Neuronal stem cell (in vitro differentiated cells): ENCODE data around the gene NUDT4.

Experiments used
- DNase-seq: peaks from one replicate; pipeline ENCODE4 v3.0.0-alpha.2; 2013; ENCODE audit warnings: low spot score
- H2AFZ ChIP-seq: one replicate; pipeline ENCODE4 v1.6.1; 2013; ENCODE audit warnings: mild to moderate bottlenecking, low read length, inconsistent platforms
- H2AK5ac ChIP-seq: 2 replicates; pipeline ENCODE4 v1.6.1; 2013; ENCODE audit warnings: low read depth, mild to moderate bottlenecking, inconsistent platforms, low read length, moderate library complexity, mixed read lengths
- H2BK120ac ChIP-seq: 2 replicates; pipeline ENCODE4 v1.6.1; 2013; ENCODE audit warnings: low read depth, mild to moderate bottlenecking, inconsistent platforms, low read length, moderate library complexity, mixed read lengths
- H2BK12ac ChIP-seq: one replicate; pipeline ENCODE4 v1.6.1; 2013; ENCODE audit warnings: low read length, inconsistent platforms
- H2BK15ac ChIP-seq: 2 replicates; pipeline ENCODE4 v1.6.1; 2013; ENCODE audit warnings: mild to moderate bottlenecking, low read length, inconsistent platforms, mixed read lengths
- H2BK5ac ChIP-seq: one replicate; pipeline ENCODE4 v1.6.1; 2013; ENCODE audit warnings: inconsistent platforms, mild to moderate bottlenecking, low read length, moderate library complexity
- H3K14ac ChIP-seq: one replicate; pipeline ENCODE4 v1.6.1; 2013; ENCODE audit warnings: low read length, inconsistent platforms
- H3K18ac ChIP-seq: 2 replicates; pipeline ENCODE4 v1.6.1; 2013; ENCODE audit warnings: low read length, inconsistent platforms
- H3K23ac ChIP-seq: 2 replicates; pipeline ENCODE4 v1.6.1; 2013; ENCODE audit warnings: low read depth, mild to moderate bottlenecking, mixed read lengths, low read length, inconsistent platforms; ENCODE audit not compliant: poor library complexity
- H3K27ac ChIP-seq: replicated peaks from 3 replicates; pipeline ENCODE4 v1.5.1; 2013; ENCODE audit warnings: low read length, inconsistent platforms
- H3K27me3 ChIP-seq, 3 experiments: 2 replicates each; pipeline ENCODE4 v1.6.1; 2013; ENCODE audit warnings: low read length in 3 of 3, mild to moderate bottlenecking in 2 of 3, inconsistent platforms in 1 of 3, low read depth in 1 of 3, mixed read lengths in 1 of 3, moderate library complexity in 1 of 3; ENCODE audit not compliant: control insufficient read depth in 3 of 3, insufficient read depth in 3 of 3
- H3K36me3 ChIP-seq, 2 donors: replicated peaks in 1 of 2; 2 replicates each; pipeline ENCODE4 v1.6.1; 2013; ENCODE audit warnings: low read length in 2 of 2; ENCODE audit not compliant: control insufficient read depth in 2 of 2, insufficient read depth in 2 of 2
- H3K4ac ChIP-seq: 2 replicates; pipeline ENCODE4 v1.6.1; 2013; ENCODE audit warnings: inconsistent platforms, mild to moderate bottlenecking, low read length, moderate library complexity
- H3K4me1 ChIP-seq, 2 donors: 1 replicate in 1 of 2; 2 replicates in 1 of 2; pipeline ENCODE4 v1.6.1; 2013; ENCODE audit warnings: low read length in 2 of 2, low read depth in 1 of 2; ENCODE audit not compliant: control insufficient read depth in 2 of 2, insufficient read depth in 1 of 2
- H3K4me2 ChIP-seq: one replicate; pipeline ENCODE4 v1.6.1; 2013; ENCODE audit warnings: mild to moderate bottlenecking, low read length, inconsistent platforms; ENCODE audit not compliant: insufficient read depth, poor library complexity, severe bottlenecking
- H3K4me3 ChIP-seq, 2 donors: 2 replicates each; pipeline ENCODE4 v1.5.1; 2013; ENCODE audit warnings: low read length in 2 of 2, mild to moderate bottlenecking in 2 of 2, inconsistent platforms in 1 of 2, moderate library complexity in 1 of 2
- H3K79me1 ChIP-seq: one replicate; pipeline ENCODE4 v1.6.1; 2013; ENCODE audit warnings: low read depth, mild to moderate bottlenecking, inconsistent platforms, low read length, moderate library complexity
- H3K9ac ChIP-seq: one replicate; pipeline ENCODE4 v1.6.1; 2013; ENCODE audit warnings: mild to moderate bottlenecking, low read depth, low read length, inconsistent platforms; ENCODE audit not compliant: poor library complexity
- H3K9me3 ChIP-seq, 2 donors: replicated peaks in 1 of 2; 2 replicates each; pipeline versions ENCODE3 to v1.6.1; 2013; ENCODE audit warnings: low read length in 2 of 2, mild to moderate bottlenecking in 2 of 2, inconsistent platforms in 1 of 2, low read depth in 1 of 2, mixed read lengths in 1 of 2, moderate library complexity in 1 of 2; ENCODE audit not compliant: control insufficient read depth in 2 of 2, insufficient read depth in 1 of 2
- H4K8ac ChIP-seq: one replicate; pipeline ENCODE4 v1.6.1; 2013; ENCODE audit warnings: low read depth, mild to moderate bottlenecking, inconsistent platforms, low read length, moderate library complexity
- H4K91ac ChIP-seq: one replicate; pipeline ENCODE4 v1.6.1; 2013; ENCODE audit warnings: low read length, low read depth, mild to moderate bottlenecking, inconsistent platforms; ENCODE audit not compliant: poor library complexity
- WGBS, 2 donors: extraction: QIAGEN DNeasy Blood & Tissue Kit; methylation state at CpG; one replicate each; pipeline ENCODE4 v1.1.7; 2013; ENCODE audit warnings: missing lambda C conversion rate in 2 of 2, mixed read lengths in 1 of 2; ENCODE audit not compliant: insufficient read length in 2 of 2, insufficient replicate concordance in 1 of 2; ENCODE audit errors: extremely low coverage in 2 of 2; 5-methylcytosine and 5-hydroxymethylcytosine counted together

Gene NUDT4

GRCh38 chr12:93443576-93443975 is 65.9 kb downstream of the NUDT4 start:
- H2BK5ac ChIP-seq, result no peak overlapping the region
- H3K27ac ChIP-seq, result no peak overlapping the region
- H3K4me1 ChIP-seq, result peaks cover 7% of the 10 kb centered on the region in 2 donors
- H3K36me3 ChIP-seq, result no peaks in the 10 kb centered on the region
- H3K9ac ChIP-seq, result no peak overlapping the region
- no peak overlapping the region for H3K23ac ChIP-seq
- no peaks in the 10 kb centered on the region for H3K9me3 ChIP-seq
- H2BK120ac ChIP-seq, result no peak overlapping the region
- no peak overlapping the region for H4K8ac ChIP-seq
- no peak for DNase-seq
- no peak overlapping the region for H2AFZ ChIP-seq
- H3K27me3 ChIP-seq, result no peaks in the 10 kb centered on the region
- no peak overlapping the region for H3K4ac ChIP-seq
- no peak overlapping the region for H3K14ac ChIP-seq
- H2BK15ac ChIP-seq, result no peak overlapping the region
- H3K4me2 ChIP-seq, result no peak overlapping the region
- no peak overlapping the region for H3K18ac ChIP-seq
- peaks cover 2% of the 10 kb centered on the region for H3K79me1 ChIP-seq
- no peak overlapping the region for H4K91ac ChIP-seq
- no CpG with 5 or more reads among the region's 4 CpGs for WGBS, 2 donors
- H2AK5ac ChIP-seq, result no peak overlapping the region
- H3K4me3 ChIP-seq, result no peak overlapping the region
- H2BK12ac ChIP-seq, result peak overlapping the region; percentile 84

GRCh38 chr12:93447555-93448290 is 70.0 kb downstream of the NUDT4 start:
- Histone ChIP-seq H3K4me1 (peaks cover under 1 to 2% of the 10 kb centered on the region in 2 donors), H4K91ac (no peak overlapping the region), H2BK5ac (no peak overlapping the region), H3K9me3 (peaks cover 0 to 4% of the 10 kb centered on the region in 2 donors), H3K23ac (no peak overlapping the region), H3K4me3 (no peak overlapping the region), H2AFZ (no peak overlapping the region), H3K4me2 (no peak overlapping the region), H3K27me3 (no peaks in the 10 kb centered on the region), H2BK12ac (no peak overlapping the region), H3K14ac (no peak overlapping the region), H2AK5ac (no peak overlapping the region), H2BK15ac (no peak overlapping the region), H3K9ac (no peak overlapping the region), H3K36me3 (no peaks in the 10 kb centered on the region), H3K27ac (no peak overlapping the region), H4K8ac (no peak overlapping the region), H3K18ac (no peak overlapping the region), H2BK120ac (no peak overlapping the region), H3K4ac (no peak overlapping the region), H3K79me1 (no peaks in the 10 kb centered on the region)
- WGBS, 2 donors, result no CpG with 5 or more reads among the region's 4 CpGs
- DNase-seq, result no peak

GRCh38 chr12:93448796-93449195 is 71.1 kb downstream of the NUDT4 start:
- Histone ChIP-seq H4K8ac (no peak overlapping the region), H3K4me2 (no peak overlapping the region), H2BK120ac (no peak overlapping the region), H3K27ac (no peak overlapping the region), H3K27me3 (no peaks in the 10 kb centered on the region), H3K23ac (no peak overlapping the region), H3K9ac (no peak overlapping the region), H2BK15ac (no peak overlapping the region), H2AFZ (no peak overlapping the region), H3K36me3 (no peaks in the 10 kb centered on the region), H3K14ac (no peak overlapping the region), H3K4me3 (no peak overlapping the region), H3K18ac (no peak overlapping the region), H2BK5ac (no peak overlapping the region), H2BK12ac (no peak overlapping the region), H3K9me3 (peaks cover 0 to 4% of the 10 kb centered on the region in 2 donors), H4K91ac (no peak overlapping the region), H3K79me1 (no peaks in the 10 kb centered on the region), H2AK5ac (no peak overlapping the region), H3K4ac (no peak overlapping the region), H3K4me1 (no peaks in the 10 kb centered on the region)
- DNase-seq, result no peak
- no CpG with 5 or more reads among the region's 5 CpGs for WGBS, 2 donors

DNA sequence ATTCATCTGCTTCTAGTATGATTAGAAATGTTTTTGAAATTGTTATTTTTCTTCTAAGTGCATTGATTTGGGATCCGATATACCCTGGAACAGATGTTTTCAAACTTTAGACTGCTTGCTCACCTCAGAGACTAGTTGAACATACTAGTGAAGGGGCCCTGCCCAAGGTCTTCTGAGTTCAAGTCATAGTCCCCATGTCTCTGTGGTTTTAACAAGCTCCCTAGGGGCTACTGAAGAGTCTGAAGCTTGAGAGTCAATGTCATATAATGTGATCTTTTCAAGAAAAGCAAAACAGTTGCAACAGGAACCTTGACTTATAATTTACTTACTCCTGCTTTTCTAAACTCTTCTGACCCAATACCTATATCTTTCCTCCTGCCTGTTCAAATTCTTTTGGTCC is 71.6 kb downstream of the NUDT4 start:
- H3K27ac ChIP-seq, result no peak overlapping the region
- no CpG with 5 or more reads among the region's 1 CpG for WGBS, 2 donors

More for the DNA sequence above, 71.6 kb downstream of the NUDT4 start:
- DNase-seq, result no peak
- H3K79me1 ChIP-seq, result no peaks in the 10 kb centered on the region
- H3K23ac ChIP-seq, result no peak overlapping the region
- no peak overlapping the region for H3K4me2 ChIP-seq
- H4K91ac ChIP-seq, result no peak overlapping the region
- H2AK5ac ChIP-seq, result no peak overlapping the region
- H2BK120ac ChIP-seq, result no peak overlapping the region
- no peaks in the 10 kb centered on the region for H3K27me3 ChIP-seq
- H3K4me3 ChIP-seq, result no peak overlapping the region
- H3K4me1 ChIP-seq, result no peaks in the 10 kb centered on the region
- H4K8ac ChIP-seq, result no peak overlapping the region
- no peak overlapping the region for H3K9ac ChIP-seq
- H2AFZ ChIP-seq, result no peak overlapping the region
- H3K14ac ChIP-seq, result no peak overlapping the region
- no peak overlapping the region for H3K4ac ChIP-seq
- peaks cover 0 to 4% of the 10 kb centered on the region in 2 donors for H3K9me3 ChIP-seq
- no peak overlapping the region for H2BK15ac ChIP-seq
- H2BK5ac ChIP-seq, result no peak overlapping the region
- no peak overlapping the region for H2BK12ac ChIP-seq
- H3K18ac ChIP-seq, result no peak overlapping the region
- no peaks in the 10 kb centered on the region for H3K36me3 ChIP-seq
